Measurements from ENCODE around the gene MYRF. TPM values are rescaled to one million over a fixed set of nuclear protein-coding genes. Genes with fewer than 3 reads are reported as not detected.

The MYRF gene
- total RNA-seq, 2 experiments from 2014 or later = 0.19 to 1.1 TPM

DNA sequence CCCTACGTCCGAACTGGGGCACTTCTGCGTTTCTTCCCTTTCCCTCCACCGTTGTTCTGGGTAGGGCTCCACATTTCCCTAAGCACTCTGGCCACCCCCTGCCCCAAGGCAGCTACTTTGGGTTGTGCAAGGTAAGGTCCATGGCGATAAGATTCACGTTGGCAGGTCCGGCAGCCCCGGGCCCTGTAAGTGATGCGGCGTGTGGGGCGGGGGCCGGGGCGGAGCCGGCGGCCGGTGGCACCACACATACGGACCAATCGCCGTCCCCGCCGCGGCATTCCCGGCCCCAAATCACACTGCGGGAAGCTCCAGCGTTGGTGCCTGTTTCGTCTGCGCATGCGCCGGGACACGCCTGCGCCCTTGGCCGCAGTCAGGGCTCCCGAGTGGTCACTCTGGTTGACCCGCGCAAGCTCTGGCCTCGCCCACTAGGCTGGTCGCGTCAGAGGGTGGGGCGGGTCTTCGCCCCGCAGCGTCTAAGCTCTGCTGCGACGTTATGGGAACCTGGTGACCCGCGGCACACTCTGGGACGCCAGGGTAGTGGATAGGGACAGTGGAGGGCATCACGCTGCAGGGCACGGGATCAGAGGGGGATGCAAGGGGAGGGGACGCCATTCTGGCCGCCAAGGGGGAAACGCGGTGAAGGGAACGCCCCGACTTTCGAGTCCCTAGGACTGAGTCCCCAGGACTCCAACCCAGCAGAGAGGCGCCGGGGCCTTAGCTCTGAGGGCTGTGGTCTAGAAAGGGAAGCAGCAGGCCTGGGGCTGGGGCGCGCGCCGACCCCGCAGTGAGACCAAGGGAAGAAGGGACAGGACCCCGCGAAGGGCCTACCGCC, 62.7 kb downstream of the MYRF start:
- H3K79me2 ChIP-seq (ENCODE audit: insufficient read depth, low read depth, low read length) = no peaks in the 10 kb centered on the region
- TF ChIP-seq, protein P1, sequence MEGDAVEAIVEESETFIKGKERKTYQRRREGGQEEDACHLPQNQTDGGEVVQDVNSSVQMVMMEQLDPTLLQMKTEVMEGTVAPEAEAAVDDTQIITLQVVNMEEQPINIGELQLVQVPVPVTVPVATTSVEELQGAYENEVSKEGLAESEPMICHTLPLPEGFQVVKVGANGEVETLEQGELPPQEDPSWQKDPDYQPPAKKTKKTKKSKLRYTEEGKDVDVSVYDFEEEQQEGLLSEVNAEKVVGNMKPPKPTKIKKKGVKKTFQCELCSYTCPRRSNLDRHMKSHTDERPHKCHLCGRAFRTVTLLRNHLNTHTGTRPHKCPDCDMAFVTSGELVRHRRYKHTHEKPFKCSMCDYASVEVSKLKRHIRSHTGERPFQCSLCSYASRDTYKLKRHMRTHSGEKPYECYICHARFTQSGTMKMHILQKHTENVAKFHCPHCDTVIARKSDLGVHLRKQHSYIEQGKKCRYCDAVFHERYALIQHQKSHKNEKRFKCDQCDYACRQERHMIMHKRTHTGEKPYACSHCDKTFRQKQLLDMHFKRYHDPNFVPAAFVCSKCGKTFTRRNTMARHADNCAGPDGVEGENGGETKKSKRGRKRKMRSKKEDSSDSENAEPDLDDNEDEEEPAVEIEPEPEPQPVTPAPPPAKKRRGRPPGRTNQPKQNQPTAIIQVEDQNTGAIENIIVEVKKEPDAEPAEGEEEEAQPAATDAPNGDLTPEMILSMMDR (conservative IDR thresholded peaks at IDR 0.05; ENCODE audit: low read length) = no peak
- TF ChIP-seq EZH2phosphoT487 (IDR thresholded peaks at IDR 0.05; ENCODE audit: borderline replicate concordance, low read depth, low read length) = no peak
- H2AFZ ChIP-seq (ENCODE audit: low read length) = no peak overlapping the region
- ChIA-PET POLR2A (interaction anchor here (0.6 kb wide), 1 partner anchor 275 kb away, joined by 3 read pairs; no protein-coding TSS in a partner anchor), CTCF (ENCODE audit: unreplicated experiment) (interaction anchor here (0.7 kb wide), 1 partner anchor 16 kb away, joined by 3 read pairs; no protein-coding TSS in a partner anchor)
- H3K4me1 ChIP-seq (ENCODE audit: insufficient read depth, low read length, poor library complexity, severe bottlenecking) = no peaks in the 10 kb centered on the region
- H3K9me3 ChIP-seq (ENCODE audit: low read length) = no peaks in the 10 kb centered on the region
- no TSS peak for BruUV-seq (replicated peaks)
- H3K9me2 ChIP-seq (ENCODE audit: insufficient read depth, low read length) = no peaks in the 10 kb centered on the region
- no peak overlapping the region for H3K4me3 ChIP-seq (ENCODE audit: low read depth, low read length, poor library complexity, severe bottlenecking)
- peak overlapping the region; percentile 54; the same call in 1 of the 2 replicates for H3K4me2 ChIP-seq (ENCODE audit: low read length)
- no peaks in the 10 kb centered on the region for H4K20me1 ChIP-seq (ENCODE audit: insufficient read depth, low read length)
- H3K27ac ChIP-seq (ENCODE audit: low read depth, low read length, poor library complexity, severe bottlenecking) = no peak overlapping the region
- no peaks in the 10 kb centered on the region for H3K36me3 ChIP-seq (ENCODE audit: insufficient read depth, low read length)
- DNase-seq (ENCODE audit: low spot score) = no peak
- intact Hi-C loops (cut with micrococcal nuclease; ENCODE audit: unreplicated experiment) = no loop called here

GRCh38 chr11:61815790-61816735, 63.6 kb downstream of the MYRF start:
- BruUV-seq (replicated peaks) = no TSS peak
- no peak overlapping the region for H3K4me3 ChIP-seq (ENCODE audit: low read depth, low read length, poor library complexity, severe bottlenecking)
- H3K9me3 ChIP-seq (ENCODE audit: low read length) = no peaks in the 10 kb centered on the region
- no peaks in the 10 kb centered on the region for H3K79me2 ChIP-seq (ENCODE audit: insufficient read depth, low read depth, low read length)
- CTCF ChIA-PET (ENCODE audit: unreplicated experiment) = no interaction called here
- no peaks in the 10 kb centered on the region for H4K20me1 ChIP-seq (ENCODE audit: insufficient read depth, low read length)
- H3K27ac ChIP-seq (ENCODE audit: low read depth, low read length, poor library complexity, severe bottlenecking) = no peak overlapping the region
- TF ChIP-seq, protein P1 (conservative IDR thresholded peaks at IDR 0.05; ENCODE audit: low read length) = no peak
- TF ChIP-seq EZH2phosphoT487 (IDR thresholded peaks at IDR 0.05; ENCODE audit: borderline replicate concordance, low read depth, low read length) = no peak
- H3K4me1 ChIP-seq (ENCODE audit: insufficient read depth, low read length, poor library complexity, severe bottlenecking) = no peaks in the 10 kb centered on the region
- POLR2A ChIA-PET = interaction anchor here (0.6 kb wide), 1 partner anchor 274 kb away, joined by 3 read pairs; no protein-coding TSS in a partner anchor
- no peaks in the 10 kb centered on the region for H3K9me2 ChIP-seq (ENCODE audit: insufficient read depth, low read length)
- no peak for DNase-seq (ENCODE audit: low spot score)
- intact Hi-C loops (cut with micrococcal nuclease; ENCODE audit: unreplicated experiment) = no loop called here
- no peak overlapping the region for H2AFZ ChIP-seq (ENCODE audit: low read length)
- H3K36me3 ChIP-seq (ENCODE audit: insufficient read depth, low read length) = no peaks in the 10 kb centered on the region
- peak overlapping the region; percentile 54; the same call in 1 of the 2 replicates for H3K4me2 ChIP-seq (ENCODE audit: low read length)

All from OCI-LY7 (cell line).